DOHH2 (cell line): ENCODE measurements around the gene KIRREL3.

ENCODE experiments used
- H3F3A ChIP-seq: fragments of 200-600 bp; sonication (generic), shearing (Covaris generic); 2 replicates; pipeline ENCODE4 v1.6.0; 2016; ENCODE audit warnings: antibody characterized with exemption, mild to moderate bottlenecking; ENCODE audit not compliant: control insufficient read depth, insufficient read depth
- H3K27ac ChIP-seq: fragments of 200-600 bp; sonication (generic); 2 replicates; pipeline ENCODE4 v1.5.1; 2014; ENCODE audit warnings: low read depth, mild to moderate bottlenecking, low read length, moderate library complexity
- H3K27me3 ChIP-seq: fragments of 200-600 bp; sonication (generic); 2 replicates; pipeline ENCODE4 v1.6.1; 2014; ENCODE audit warnings: mild to moderate bottlenecking, low read length, mixed read lengths; ENCODE audit not compliant: control insufficient read depth
- H3K36me3 ChIP-seq: fragments of 200-600 bp; sonication (generic); 2 replicates; pipeline ENCODE4 v1.6.1; 2014; ENCODE audit warnings: mild to moderate bottlenecking, low read length, moderate library complexity, mixed read lengths; ENCODE audit not compliant: control insufficient read depth
- H3K4me1 ChIP-seq: fragments of 200-600 bp; sonication (generic); 2 replicates; pipeline ENCODE4 v1.6.1; 2014; ENCODE audit warnings: mild to moderate bottlenecking, low read length, mixed read lengths; ENCODE audit not compliant: control insufficient read depth
- H3K4me2 ChIP-seq: fragments of 200-600 bp; sonication (generic); 2 replicates; pipeline ENCODE4 v1.6.0; 2014; ENCODE audit warnings: mild to moderate bottlenecking, low read length, moderate library complexity
- H3K4me3 ChIP-seq: fragments of 200-600 bp; sonication (generic); 2 replicates; pipeline ENCODE4 v1.5.1; 2014; ENCODE audit warnings: mild to moderate bottlenecking, low read length, mixed read lengths
- H3K79me2 ChIP-seq: fragments of 200-600 bp; sonication (generic); 2 replicates; pipeline ENCODE4 v1.6.1; 2014; ENCODE audit warnings: mild to moderate bottlenecking, low read length, mixed read lengths; ENCODE audit not compliant: control insufficient read depth
- H3K9me2 ChIP-seq: fragments of 200-600 bp; sonication (generic); replicated peaks from 2 replicates; pipeline ENCODE4 v1.6.1; 2014; ENCODE audit warnings: mild to moderate bottlenecking, low read length, mixed read lengths; ENCODE audit not compliant: control insufficient read depth
- H3K9me3 ChIP-seq: fragments of 200-600 bp; sonication (generic); 2 replicates; pipeline ENCODE4 v1.6.1; 2014; ENCODE audit warnings: antibody characterized with exemption, low read length, mixed read lengths; ENCODE audit not compliant: control insufficient read depth, insufficient read depth
- H4K20me1 ChIP-seq: fragments of 200-600 bp; sonication (generic); 2 replicates; pipeline ENCODE4 v1.6.0; 2014; ENCODE audit warnings: low read depth, mild to moderate bottlenecking, antibody characterized with exemption, low read length, moderate library complexity; ENCODE audit not compliant: control insufficient read depth, insufficient read depth
- EZH2phosphoT487 ChIP-seq: fragments of 200-600 bp; sonication (generic); IDR thresholded peaks from 2 replicates; pipeline ENCODE4 v1.6.1; 2017; ENCODE audit warnings: borderline replicate concordance, mild to moderate bottlenecking, antibody characterized with exemption, low read length, moderate library complexity, mixed read lengths
- TF ChIP-seq, protein P1 (sequence below): fragments of 200-600 bp; sonication (generic); IDR thresholded peaks from one replicate; pipeline ENCODE4 v1.5.1; 2014; ENCODE audit warnings: antibody characterized with exemption, mild to moderate bottlenecking, low read depth, low read length; ENCODE audit not compliant: poor library complexity, severe bottlenecking

The KIRREL3 gene

DNA sequence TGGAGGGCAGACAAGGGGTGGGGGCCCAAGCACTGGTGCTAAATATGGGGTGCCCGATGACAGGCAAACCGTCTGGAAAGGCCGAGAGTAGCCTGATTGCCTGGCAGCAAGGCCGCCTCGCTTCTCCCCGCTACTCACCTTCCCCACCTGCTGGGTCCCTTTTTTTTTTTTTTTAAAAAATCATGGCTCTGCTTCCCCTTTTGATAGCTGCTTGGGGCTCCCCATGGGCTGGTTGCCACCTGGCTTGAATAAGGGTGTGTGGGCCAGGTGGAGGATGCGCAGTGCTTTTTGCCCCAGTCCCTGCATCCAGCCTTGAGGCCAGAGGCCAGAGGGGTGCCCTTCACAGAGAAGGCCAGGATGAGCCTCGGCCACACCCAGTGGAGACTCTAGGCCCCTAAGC lies 533.1 kb downstream of the KIRREL3 start:
- H3K9me2 ChIP-seq: no peaks in the 10 kb centered on the region
- TF ChIP-seq EZH2phosphoT487: no peak
- TF ChIP-seq, protein P1, sequence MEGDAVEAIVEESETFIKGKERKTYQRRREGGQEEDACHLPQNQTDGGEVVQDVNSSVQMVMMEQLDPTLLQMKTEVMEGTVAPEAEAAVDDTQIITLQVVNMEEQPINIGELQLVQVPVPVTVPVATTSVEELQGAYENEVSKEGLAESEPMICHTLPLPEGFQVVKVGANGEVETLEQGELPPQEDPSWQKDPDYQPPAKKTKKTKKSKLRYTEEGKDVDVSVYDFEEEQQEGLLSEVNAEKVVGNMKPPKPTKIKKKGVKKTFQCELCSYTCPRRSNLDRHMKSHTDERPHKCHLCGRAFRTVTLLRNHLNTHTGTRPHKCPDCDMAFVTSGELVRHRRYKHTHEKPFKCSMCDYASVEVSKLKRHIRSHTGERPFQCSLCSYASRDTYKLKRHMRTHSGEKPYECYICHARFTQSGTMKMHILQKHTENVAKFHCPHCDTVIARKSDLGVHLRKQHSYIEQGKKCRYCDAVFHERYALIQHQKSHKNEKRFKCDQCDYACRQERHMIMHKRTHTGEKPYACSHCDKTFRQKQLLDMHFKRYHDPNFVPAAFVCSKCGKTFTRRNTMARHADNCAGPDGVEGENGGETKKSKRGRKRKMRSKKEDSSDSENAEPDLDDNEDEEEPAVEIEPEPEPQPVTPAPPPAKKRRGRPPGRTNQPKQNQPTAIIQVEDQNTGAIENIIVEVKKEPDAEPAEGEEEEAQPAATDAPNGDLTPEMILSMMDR: no peak
- no peaks in the 10 kb centered on the region for H3K9me3 ChIP-seq
- no peaks in the 10 kb centered on the region for H4K20me1 ChIP-seq
- peaks cover 3% of the 10 kb centered on the region; the same call in 1 of the 2 replicates for H3F3A ChIP-seq
- H3K79me2 ChIP-seq: no peaks in the 10 kb centered on the region
- H3K27me3 ChIP-seq: no peaks in the 10 kb centered on the region; the same call in 1 of the 2 replicates
- H3K27ac ChIP-seq: no peak overlapping the region
- H3K4me2 ChIP-seq: peak overlapping the region; percentile 95
- H3K4me1 ChIP-seq: peaks cover 46% of the 10 kb centered on the region
- peak overlapping the region; percentile 77; the same call in 1 of the 2 replicates for H3K4me3 ChIP-seq
- no peaks in the 10 kb centered on the region for H3K36me3 ChIP-seq

DNA sequence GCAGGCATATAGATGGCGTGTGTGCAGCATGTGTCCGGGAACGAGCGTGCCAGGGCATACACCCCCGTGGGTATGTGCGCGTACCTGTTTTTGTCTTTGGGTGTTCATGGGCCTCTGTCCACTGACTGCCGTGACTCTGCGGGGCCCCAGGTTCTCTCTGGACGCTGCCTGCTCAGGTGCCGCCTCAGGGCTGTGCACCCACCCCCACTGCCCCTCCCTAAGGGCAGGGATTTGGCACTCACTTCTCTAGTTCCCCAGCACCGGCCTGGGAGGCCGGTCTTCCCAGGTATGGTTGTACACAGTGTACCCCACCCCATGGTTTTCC lies 533.6 kb downstream of the KIRREL3 start:
- Histone ChIP-seq H3K4me1 (peaks cover 46% of the 10 kb centered on the region), H3K9me3 (no peaks in the 10 kb centered on the region), H3K79me2 (no peaks in the 10 kb centered on the region), H4K20me1 (no peaks in the 10 kb centered on the region), H3K4me3 (peak overlapping the region; percentile 77; the same call in 1 of the 2 replicates), H3K4me2 (peak overlapping the region; percentile 95), H3K27ac (peak overlapping the region; percentile 80), H3K27me3 (no peaks in the 10 kb centered on the region; the same call in 1 of the 2 replicates), H3K36me3 (no peaks in the 10 kb centered on the region), H3F3A (peaks cover 3% of the 10 kb centered on the region; the same call in 1 of the 2 replicates), H3K9me2 (no peaks in the 10 kb centered on the region)
- TF ChIP-seq, protein P1: no peak
- no peak for TF ChIP-seq EZH2phosphoT487

DNA sequence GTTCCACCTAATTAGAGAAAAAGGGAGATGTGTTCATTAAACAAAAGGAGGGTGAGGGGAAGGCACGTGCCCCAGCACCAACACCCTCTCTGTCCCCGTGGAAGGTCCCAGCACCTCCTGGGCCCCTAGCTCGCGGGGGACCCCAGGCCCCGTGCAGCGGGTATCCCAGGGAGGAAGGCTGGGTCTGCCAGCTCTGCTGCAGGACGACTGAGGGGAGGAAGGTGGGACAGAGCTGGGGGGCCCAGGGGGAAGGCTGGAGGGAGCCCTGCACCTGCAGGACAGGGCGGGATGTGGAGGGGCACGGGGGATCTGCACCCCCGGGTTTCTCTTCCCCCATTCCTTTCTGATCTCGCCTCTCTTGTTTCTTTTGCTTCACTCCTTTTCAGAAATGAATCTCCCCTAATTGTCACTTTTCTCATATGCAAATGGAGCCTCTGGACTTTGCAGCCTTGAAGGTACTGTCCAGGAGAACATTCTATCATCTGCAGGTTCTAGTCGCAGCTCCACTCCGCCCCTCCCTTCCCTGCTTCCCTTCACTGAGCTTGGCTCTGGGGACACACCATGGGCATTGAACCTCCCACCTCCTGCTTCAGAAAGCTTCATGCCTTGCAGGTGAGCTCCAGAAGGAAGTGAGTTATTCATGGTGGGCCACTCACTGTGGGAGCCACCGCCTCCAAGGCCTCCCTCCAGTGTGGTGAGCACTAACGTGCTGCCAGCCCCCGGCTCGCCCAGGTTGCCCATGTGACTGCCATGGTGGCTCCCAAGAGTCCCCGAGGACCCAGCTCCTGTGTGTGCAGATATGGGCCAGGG lies 534.1 kb downstream of the KIRREL3 start:
- no peaks in the 10 kb centered on the region for H3K36me3 ChIP-seq
- peak overlapping the region; percentile 95 for H3K4me2 ChIP-seq
- peak overlapping the region; percentile 80 for H3K27ac ChIP-seq
- H4K20me1 ChIP-seq: no peaks in the 10 kb centered on the region
- H3K9me2 ChIP-seq: no peaks in the 10 kb centered on the region
- peaks cover 3% of the 10 kb centered on the region; the same call in 1 of the 2 replicates for H3F3A ChIP-seq
- H3K27me3 ChIP-seq: no peaks in the 10 kb centered on the region; the same call in 1 of the 2 replicates
- peaks cover 46% of the 10 kb centered on the region for H3K4me1 ChIP-seq
- peak overlapping the region; percentile 77 for H3K4me3 ChIP-seq
- no peak for TF ChIP-seq EZH2phosphoT487
- TF ChIP-seq, protein P1: no peak
- no peaks in the 10 kb centered on the region for H3K9me3 ChIP-seq
- H3K79me2 ChIP-seq: no peaks in the 10 kb centered on the region
